Measurements from ENCODE around the gene GRID2IP.

GRID2IP gene

DNA sequence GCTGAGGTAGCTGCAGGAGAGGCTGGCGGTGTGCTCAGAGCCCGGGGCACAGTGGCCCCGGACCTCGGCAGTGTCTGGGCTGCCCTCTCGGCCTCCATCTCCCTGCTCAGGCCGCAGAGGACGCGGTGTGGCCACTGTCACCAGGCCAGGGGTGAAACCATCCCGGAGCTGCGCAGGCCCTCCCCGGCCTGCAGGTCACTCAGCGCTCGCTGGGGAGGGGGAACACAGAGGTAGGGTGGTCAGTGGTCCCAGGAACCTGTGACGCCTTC lies 53.7 kb downstream of the GRID2IP start:
- no peak for DNase-seq (ENCODE audit: low read depth)
- TF ChIP-seq, protein P1, sequence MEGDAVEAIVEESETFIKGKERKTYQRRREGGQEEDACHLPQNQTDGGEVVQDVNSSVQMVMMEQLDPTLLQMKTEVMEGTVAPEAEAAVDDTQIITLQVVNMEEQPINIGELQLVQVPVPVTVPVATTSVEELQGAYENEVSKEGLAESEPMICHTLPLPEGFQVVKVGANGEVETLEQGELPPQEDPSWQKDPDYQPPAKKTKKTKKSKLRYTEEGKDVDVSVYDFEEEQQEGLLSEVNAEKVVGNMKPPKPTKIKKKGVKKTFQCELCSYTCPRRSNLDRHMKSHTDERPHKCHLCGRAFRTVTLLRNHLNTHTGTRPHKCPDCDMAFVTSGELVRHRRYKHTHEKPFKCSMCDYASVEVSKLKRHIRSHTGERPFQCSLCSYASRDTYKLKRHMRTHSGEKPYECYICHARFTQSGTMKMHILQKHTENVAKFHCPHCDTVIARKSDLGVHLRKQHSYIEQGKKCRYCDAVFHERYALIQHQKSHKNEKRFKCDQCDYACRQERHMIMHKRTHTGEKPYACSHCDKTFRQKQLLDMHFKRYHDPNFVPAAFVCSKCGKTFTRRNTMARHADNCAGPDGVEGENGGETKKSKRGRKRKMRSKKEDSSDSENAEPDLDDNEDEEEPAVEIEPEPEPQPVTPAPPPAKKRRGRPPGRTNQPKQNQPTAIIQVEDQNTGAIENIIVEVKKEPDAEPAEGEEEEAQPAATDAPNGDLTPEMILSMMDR (IDR thresholded peaks at IDR 0.05; ENCODE audit: insufficient read depth, low read depth, low read length, missing control alignments) = no peak
- no peak overlapping the region for H3K4me3 ChIP-seq (ENCODE audit: low read length)

GRCh38 chr7:6496842-6497636 lies 54.2 kb downstream of the GRID2IP start:
- no peak overlapping the region for H3K4me3 ChIP-seq (ENCODE audit: low read length)
- DNase-seq (ENCODE audit: low read depth) = peak; percentile 21
- TF ChIP-seq, protein P1 (IDR thresholded peaks at IDR 0.05; ENCODE audit: insufficient read depth, low read depth, low read length, missing control alignments) = no peak

DNA sequence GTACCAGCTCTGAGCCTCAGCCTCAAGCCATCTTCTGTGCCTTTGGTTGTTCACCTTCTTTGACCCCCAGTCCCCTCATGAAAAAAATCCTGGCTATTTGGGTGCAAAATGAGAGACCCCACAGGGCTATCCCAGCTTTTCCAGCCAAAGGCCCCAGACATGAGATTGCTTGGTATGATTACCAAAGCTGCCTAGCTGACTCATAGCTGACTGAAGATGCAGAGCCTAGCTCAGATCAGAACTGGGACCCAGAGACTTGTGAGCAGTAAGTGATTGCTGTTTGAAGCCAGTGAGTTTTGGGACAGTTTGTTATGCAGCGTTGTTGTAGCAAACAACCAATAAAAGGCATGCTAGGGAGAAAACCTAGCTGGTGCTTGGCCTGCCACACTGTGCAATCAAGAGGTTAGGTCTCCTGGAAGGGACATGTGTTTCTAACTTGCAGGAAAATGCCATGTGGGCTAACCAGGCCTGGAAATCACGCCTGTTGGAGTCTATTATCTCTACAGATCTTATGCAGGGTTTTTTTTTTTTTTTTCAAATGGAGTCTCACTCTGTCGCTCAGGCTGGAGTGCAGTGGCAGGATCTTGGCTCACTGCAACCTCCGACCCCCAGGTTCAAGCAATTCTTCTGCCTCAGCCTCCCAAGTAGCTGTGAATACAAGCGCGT lies 55.5 kb downstream of the GRID2IP start:
- DNase-seq (ENCODE audit: low read depth) = peak; percentile 41
- TF ChIP-seq, protein P1 (IDR thresholded peaks at IDR 0.05; ENCODE audit: insufficient read depth, low read depth, low read length, missing control alignments) = no peak
- H3K4me3 ChIP-seq (ENCODE audit: low read length) = no peak overlapping the region

GRCh38 chr7:6494365-6494764 lies 56.9 kb downstream of the GRID2IP start:
- no peak overlapping the region for H3K4me3 ChIP-seq (ENCODE audit: low read length)
- TF ChIP-seq, protein P1 (IDR thresholded peaks at IDR 0.05; ENCODE audit: insufficient read depth, low read depth, low read length, missing control alignments) = no peak
- no peak for DNase-seq (ENCODE audit: low read depth)

- TF ChIP-seq, protein P1 (IDR thresholded peaks at IDR 0.05; ENCODE audit: insufficient read depth, low read depth, low read length, missing control alignments) = no peak
- no peak overlapping the region for H3K4me3 ChIP-seq (ENCODE audit: low read length)
- no peak for DNase-seq (ENCODE audit: low read depth)
Observed at GRCh38 chr7:6491194-6491593, 60.1 kb downstream of the GRID2IP start.

DNA sequence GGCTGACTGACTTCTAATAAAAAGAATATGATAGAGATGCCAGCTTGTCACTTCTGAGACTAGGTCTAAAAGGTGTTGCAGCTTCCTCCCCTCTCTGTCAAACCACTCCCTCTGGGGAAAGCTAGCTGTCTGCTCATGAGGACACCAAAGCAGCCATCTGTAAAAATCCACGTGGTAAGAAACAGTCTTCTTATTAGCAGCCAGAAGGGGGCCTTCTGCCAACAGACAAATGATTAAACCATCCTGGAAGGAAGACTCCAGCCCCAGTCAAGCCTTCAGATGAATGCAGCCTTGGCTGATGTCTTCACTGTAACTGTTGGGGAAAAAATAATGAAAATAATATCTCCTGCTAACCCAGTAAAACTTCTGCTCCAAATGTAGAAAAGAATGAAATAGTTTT lies 61.6 kb downstream of the GRID2IP start:
- no peak for DNase-seq (ENCODE audit: low read depth)
- no peak overlapping the region for H3K4me3 ChIP-seq (ENCODE audit: low read length)
- TF ChIP-seq, protein P1 (IDR thresholded peaks at IDR 0.05; ENCODE audit: insufficient read depth, low read depth, low read length, missing control alignments) = no peak

DNA sequence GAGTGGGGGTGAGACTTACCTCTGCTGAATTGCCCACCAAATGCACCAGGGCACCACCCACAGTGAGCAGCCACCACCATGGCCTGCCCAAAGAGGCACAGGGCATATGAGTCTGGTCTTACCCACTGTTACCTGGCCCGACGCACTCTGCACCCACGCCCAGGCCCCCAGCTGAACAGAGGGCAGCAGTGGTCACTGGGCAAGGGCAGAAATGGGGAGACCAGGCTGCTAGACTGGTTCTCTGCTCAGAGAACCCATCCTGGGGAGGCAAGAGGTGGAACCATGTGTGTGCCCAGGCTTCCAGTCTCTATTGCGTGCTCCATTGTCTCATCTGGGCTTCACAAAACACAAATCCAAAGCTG lies 64.1 kb downstream of the GRID2IP start:
- DNase-seq (ENCODE audit: low read depth) = no peak
- no peak overlapping the region for H3K4me3 ChIP-seq (ENCODE audit: low read length)
- TF ChIP-seq, protein P1 (IDR thresholded peaks at IDR 0.05; ENCODE audit: insufficient read depth, low read depth, low read length, missing control alignments) = no peak

Data from epithelial cell of esophagus (primary cell).